ENCODE measurements around the gene FBXL4.

Gene FBXL4

DNA sequence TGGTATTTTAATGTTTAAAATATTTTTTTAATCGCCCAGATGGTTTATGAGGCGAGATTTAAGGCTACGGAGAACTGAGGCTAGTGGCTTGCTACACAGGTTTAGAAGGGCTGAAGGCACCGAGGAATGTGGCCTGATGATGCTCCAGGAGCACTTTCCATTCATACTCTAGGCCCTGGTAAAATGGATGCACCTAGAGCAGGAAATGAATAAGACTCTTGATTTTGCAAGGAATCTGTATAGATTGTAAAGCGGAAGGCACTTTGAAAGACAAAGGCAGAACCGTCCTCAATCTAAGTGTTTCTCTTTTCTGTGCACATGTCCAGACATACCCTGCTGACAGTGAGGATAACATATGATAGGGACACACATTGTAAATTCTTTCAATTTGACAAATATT is 83.2 kb downstream of the FBXL4 start:
- TF ChIP-seq, protein P1, sequence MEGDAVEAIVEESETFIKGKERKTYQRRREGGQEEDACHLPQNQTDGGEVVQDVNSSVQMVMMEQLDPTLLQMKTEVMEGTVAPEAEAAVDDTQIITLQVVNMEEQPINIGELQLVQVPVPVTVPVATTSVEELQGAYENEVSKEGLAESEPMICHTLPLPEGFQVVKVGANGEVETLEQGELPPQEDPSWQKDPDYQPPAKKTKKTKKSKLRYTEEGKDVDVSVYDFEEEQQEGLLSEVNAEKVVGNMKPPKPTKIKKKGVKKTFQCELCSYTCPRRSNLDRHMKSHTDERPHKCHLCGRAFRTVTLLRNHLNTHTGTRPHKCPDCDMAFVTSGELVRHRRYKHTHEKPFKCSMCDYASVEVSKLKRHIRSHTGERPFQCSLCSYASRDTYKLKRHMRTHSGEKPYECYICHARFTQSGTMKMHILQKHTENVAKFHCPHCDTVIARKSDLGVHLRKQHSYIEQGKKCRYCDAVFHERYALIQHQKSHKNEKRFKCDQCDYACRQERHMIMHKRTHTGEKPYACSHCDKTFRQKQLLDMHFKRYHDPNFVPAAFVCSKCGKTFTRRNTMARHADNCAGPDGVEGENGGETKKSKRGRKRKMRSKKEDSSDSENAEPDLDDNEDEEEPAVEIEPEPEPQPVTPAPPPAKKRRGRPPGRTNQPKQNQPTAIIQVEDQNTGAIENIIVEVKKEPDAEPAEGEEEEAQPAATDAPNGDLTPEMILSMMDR (IDR thresholded peaks at IDR 0.05; ENCODE audit: low read depth, low read length), result no peak
- DNase-seq (ENCODE audit: extremely low read depth, low read depth), result no peak

DNA sequence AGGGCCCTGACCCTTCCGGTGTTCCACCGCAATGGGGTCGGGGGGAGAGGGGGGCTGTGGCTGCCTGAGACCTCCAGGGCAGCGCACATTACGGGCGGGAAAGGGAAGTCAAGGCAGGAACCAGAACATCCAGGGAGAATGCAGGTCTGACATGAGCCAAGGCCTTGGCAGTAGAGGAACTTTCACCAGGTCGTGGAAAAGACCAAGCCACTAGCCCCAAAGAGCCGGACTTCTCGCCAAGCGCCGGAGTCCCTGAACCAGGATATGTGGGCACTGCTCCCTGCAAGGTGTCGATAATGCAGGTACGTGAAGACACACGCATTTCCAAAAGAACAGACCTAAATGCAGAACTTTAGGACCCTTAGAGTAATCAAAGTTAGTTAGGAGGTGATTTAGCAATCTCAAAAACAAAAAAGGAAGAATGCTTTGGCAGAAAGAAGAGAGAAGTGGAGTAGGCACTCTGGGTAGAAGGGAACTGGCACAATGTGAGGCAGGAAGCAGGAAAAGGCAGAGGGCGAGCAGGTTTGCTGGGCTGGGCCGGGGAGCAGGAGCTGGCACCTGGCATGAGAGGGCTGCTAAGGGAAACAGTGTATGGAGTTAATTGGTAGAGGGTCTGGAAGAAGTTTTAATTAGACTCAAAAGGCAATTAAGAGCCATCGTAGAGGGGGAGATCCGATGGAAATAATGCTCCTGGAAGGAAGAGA is 99.1 kb downstream of the FBXL4 start:
- TF ChIP-seq, protein P1 (IDR thresholded peaks at IDR 0.05; ENCODE audit: low read depth, low read length), result no peak

DNA sequence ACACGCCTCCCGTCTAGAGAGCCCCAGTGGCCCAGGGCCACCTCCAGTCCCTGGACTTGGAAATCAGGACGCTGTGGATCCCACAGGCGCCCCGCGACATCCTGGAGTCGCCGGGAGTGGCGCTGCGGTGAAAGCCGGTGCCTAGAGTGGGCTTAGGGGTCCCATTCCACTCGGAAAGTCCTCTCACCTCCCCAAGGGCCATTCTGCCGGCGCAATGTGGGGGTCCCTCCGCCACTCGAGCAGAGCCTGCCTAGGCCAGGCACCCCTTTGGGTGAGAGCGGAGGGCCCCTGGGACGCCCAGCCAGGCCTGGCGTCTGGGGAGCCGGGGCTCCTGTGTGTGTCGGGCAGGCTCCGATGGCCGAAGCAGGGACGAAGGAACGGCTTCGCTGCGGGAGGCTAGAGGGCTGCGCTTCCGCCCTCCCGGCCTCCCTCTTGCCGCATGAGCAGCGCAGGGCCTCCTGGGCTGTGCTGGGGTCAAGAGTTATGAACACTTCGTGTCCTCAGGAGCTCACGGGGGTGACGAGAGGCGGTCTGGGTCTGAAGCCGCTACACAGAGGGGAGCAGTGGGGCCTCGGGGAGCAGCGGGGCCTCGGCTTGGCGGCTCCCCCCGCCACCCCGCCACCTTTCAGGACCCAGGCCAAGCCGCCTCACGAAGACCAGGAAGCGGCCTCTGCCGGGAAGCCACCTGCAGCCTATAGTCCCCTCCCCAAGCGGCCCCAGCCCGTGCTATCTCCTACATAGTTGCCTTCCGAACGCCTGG is 99.8 kb downstream of the FBXL4 start:
- TF ChIP-seq, protein P1 (IDR thresholded peaks at IDR 0.05; ENCODE audit: low read depth, low read length), result no peak
- DNase-seq (ENCODE audit: extremely low read depth, low read depth), result no peak

More for the DNA sequence above, 99.1 kb downstream of the FBXL4 start:
- DNase-seq (ENCODE audit: extremely low read depth, low read depth), result no peak

DNA sequence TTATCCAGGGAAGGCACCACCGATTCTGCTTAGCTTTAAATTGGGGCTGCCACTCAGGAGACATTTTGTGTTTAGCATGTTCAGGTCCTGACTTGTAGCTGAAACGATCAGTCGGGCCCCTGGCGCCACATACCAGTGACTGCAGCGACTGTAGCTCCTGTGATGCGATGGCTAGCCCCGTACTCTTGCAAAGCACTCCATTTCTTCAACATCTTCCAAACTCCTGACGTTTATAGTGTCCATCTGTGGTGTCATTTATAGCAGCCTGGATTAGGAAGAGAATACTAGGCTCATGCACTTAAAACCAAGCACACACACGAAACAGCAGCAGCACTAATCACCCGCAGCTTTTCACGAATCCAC is 100.3 kb downstream of the FBXL4 start:
- TF ChIP-seq, protein P1 (IDR thresholded peaks at IDR 0.05; ENCODE audit: low read depth, low read length), result no peak
- DNase-seq (ENCODE audit: extremely low read depth, low read depth), result no peak

DNA sequence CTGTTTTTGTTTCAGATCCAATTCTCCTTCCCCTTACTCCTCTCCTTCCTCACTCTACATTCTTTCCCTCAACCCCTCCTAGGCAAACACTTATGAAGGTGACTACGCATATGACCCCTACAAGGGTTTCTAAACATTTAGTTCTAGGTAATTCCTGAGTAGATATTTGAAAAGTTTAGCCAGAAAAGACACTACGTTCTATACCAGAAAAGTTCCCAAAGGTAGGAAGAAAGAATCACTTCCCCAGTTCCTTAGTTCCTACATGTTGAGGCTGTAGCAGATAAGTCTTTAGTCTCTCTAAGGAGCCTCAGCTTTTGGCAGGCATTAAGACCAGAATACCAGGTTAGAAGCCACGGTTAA is 101.7 kb downstream of the FBXL4 start:
- TF ChIP-seq, protein P1 (IDR thresholded peaks at IDR 0.05; ENCODE audit: low read depth, low read length), result no peak
- no peak for DNase-seq (ENCODE audit: extremely low read depth, low read depth)

DNA sequence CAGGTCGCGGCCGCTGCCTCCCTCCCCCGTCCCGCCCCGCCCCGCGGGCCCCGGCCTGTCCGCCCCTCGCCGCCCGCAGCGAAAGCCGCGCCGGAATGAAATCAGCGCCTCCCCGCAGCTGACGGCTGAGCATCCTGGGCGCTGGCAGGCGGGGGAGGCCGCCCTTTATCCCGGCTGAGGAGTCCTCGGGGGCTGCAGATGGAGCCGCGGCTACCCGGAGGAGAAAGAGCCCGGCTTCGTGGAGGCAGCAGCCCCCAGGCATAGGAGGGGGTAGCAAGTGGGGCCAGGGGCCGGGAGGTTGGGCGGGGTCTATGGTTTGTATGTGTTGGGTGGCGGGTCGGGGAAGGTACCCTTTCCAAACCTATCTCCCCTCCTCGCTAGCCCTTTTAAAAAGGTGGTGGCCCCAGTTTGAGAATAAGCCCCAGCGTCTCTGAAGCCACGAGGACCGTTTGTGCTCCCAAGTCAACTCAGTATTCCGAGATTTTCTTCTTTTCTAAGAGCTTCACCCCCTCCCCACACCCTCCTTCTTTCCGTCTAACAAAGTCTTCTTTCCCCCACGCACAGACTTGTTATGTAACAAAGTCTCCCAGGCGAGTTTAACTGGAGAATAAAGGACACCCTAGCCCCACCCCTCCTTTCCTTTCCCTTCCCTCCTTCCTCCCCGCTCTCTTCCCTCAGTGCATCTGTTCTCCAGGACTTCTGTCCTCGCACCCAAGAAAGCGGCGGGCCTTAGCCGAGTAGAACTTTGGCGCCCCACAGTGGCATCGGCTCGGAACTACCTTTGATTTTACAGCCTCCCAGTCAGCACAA is 102.3 kb downstream of the FBXL4 start:
- TF ChIP-seq, protein P1 (IDR thresholded peaks at IDR 0.05; ENCODE audit: low read depth, low read length), result peak; percentile 90
- DNase-seq (ENCODE audit: extremely low read depth, low read depth), result peak; percentile 43

Data from AG09319 (cell line).